Articular chondrocyte of knee joint (primary cell): ENCODE results near the gene NAA40. TPM values are rescaled to one million over a fixed set of nuclear protein-coding genes. Genes with fewer than 3 reads are reported as not detected.

Source experiments
- small RNA-seq: library from RNA; depleted of rRNA; stranded (forward); fragments of <200 nt; gene quantifications from one replicate; pipeline ENCODE3, GENCODE V24; 2012
- total RNA-seq: library from RNA; depleted of rRNA; stranded (reverse); fragments of >200 nt; gene quantifications from 2 replicates; pipeline ENCODE4 v1.2.3, GENCODE V29; 2012

The NAA40 gene
- 12.2 and 14.5 TPM in 2 replicates for total RNA-seq

GRCh38 chr11:63938479-63939396 is at the start of gene NAA40:
Gene NAA40, plus strand, starts transcription at chr11:63939002. Its CDS starts 95 bp downstream, at chr11:63939097.

GRCh38 chr11:63916837-63917691 is 21.7 kb upstream of the NAA40 start, which contains the start of gene RCOR2:
Gene RCOR2, minus strand, starts transcription at chr11:63917164. Its CDS starts 708 bp downstream, at chr11:63916456.

DNA sequence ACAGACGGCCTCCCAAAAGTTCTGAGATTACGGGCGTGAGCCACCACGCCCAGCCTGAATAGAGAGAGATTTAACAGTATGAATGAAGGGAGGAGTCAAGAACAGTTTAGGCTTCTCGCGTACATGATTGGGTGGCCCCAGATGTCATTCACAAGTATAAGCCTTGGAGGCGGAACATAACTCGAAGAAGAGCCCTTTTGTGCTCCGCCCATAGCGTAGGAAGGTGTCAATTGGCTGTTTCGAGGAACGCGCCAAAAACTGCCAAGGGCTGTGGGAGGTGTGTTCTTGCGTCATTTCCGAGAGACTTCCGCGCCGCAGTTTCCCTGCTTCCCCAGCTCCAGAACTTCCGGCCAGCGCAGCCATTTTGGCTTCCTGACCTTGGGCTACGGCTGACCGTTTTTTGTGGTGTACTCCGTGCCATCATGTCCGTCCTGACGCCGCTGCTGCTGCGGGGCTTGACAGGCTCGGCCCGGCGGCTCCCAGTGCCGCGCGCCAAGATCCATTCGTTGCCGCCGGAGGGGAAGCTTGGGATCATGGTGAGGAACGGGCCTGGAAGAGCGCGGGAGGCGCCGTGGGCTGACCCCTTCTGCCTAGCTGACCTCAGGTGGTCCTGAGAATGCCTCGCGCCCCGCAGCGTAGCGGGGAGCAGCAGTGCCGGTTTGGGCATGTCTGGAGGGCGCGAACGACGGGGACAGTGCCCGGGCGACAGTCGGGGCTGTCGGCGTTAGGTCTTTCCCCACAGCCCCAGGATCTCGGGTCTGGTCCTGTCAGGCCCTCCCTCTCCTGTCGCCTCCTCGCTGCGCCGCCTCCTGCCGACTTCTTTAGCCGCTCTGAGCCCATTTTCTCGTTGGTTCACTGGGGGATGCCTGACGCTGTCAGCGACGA is 35.7 kb downstream of the NAA40 start, which contains the start of gene COX8A:
TSS of gene COX8A (plus strand) at position 362 of the 885 bp plus-strand sequence. CDS start at position 423, 61 bp downstream.

GRCh38 chr11:63986156-63986931 is 47.5 kb downstream of the NAA40 start, which contains the start of gene OTUB1:
Gene OTUB1, plus strand, starts transcription at chr11:63986438. Its CDS starts 19 bp downstream, at chr11:63986457.

Small RNA genes within 50 kb of the gene (small RNA-seq; reads per million reads assigned to genes)
- gene RNU6-45P = not detected

Other genes starting within 250 kb of the NAA40 start
- gene ZFTA, start 170.2 kb upstream of the NAA40 start, total RNA-seq = 11.9 and 12.5 TPM in 2 replicates
- 9.0 and 10.6 TPM in 2 replicates for gene SPINDOC, start 125.5 kb upstream of the NAA40 start, total RNA-seq
- gene MARK2, start 99.9 kb upstream of the NAA40 start, total RNA-seq = 11.4 and 14.9 TPM in 2 replicates
- 0.65 and 0.97 TPM in 2 replicates for gene RCOR2, start 21.8 kb upstream of the NAA40 start, total RNA-seq
- gene COX8A, start 35.6 kb downstream of the NAA40 start, total RNA-seq = 163 and 177 TPM in 2 replicates
- 32.6 and 36.7 TPM in 2 replicates for gene OTUB1, start 47.4 kb downstream of the NAA40 start, total RNA-seq
- under 0.01 and 0.11 TPM in 2 replicates for gene FLRT1, start 96.9 kb downstream of the NAA40 start, total RNA-seq
- gene MACROD1, start 227.1 kb downstream of the NAA40 start, total RNA-seq = 12.3 and 13.9 TPM in 2 replicates
- gene STIP1, start 247.2 kb downstream of the NAA40 start, total RNA-seq = 84.9 and 87.6 TPM in 2 replicates